HepG2 (cell line): ENCODE results near the gene ZPR1. TPM values are rescaled to one million over a fixed set of nuclear protein-coding genes. Genes with fewer than 3 reads are reported as not detected.

Experiments used
- ARNT2 ChIP-seq: sonication (generic); formaldehyde crosslinking; IDR thresholded peaks from 2 replicates; pipeline ENCODE4 v1.8.0; 2022; ENCODE audit warnings: mild to moderate bottlenecking, low read depth, missing genetic modification reagents, moderate library complexity
- FOXK2 ChIP-seq: fragments of 450-650 bp; IDR thresholded peaks from 2 replicates; pipeline ENCODE4 v1.6.1; 2016
- HCFC1 ChIP-seq: fragments of 150-350 bp; IDR thresholded peaks from 2 replicates; pipeline ENCODE4 v1.6.1; 2014; ENCODE audit warnings: low read depth, low read length
- HIVEP1 ChIP-seq: sonication (generic); formaldehyde crosslinking; IDR thresholded peaks from 2 replicates; pipeline ENCODE4 v1.4.0; 2020; ENCODE audit warnings: mild to moderate bottlenecking, missing genetic modification reagents
- KDM2A ChIP-seq: sonication (generic); formaldehyde crosslinking; IDR thresholded peaks from 2 replicates; pipeline ENCODE4 v1.4.0; 2020; ENCODE audit warnings: low read depth, missing genetic modification reagents, borderline replicate concordance
- KLF13 ChIP-seq: sonication (generic); formaldehyde crosslinking; IDR thresholded peaks from 2 replicates; pipeline ENCODE4 v1.4.0; 2020; ENCODE audit warnings: mild to moderate bottlenecking, missing genetic modification reagents
- MIER3 ChIP-seq: IDR thresholded peaks from 2 replicates; pipeline ENCODE4 v1.6.1; 2016; ENCODE audit warnings: missing compliant biosample characterization, borderline replicate concordance
- MLLT10 ChIP-seq: sonication (generic); formaldehyde crosslinking; IDR thresholded peaks from 2 replicates; pipeline ENCODE4 v1.4.0; 2020; ENCODE audit warnings: missing genetic modification reagents
- NR2F6 ChIP-seq, 2 experiments: IDR thresholded peaks; 2 replicates each; pipeline ENCODE4 v1.6.1; 2016; ENCODE audit warnings: antibody characterized with exemption in 1 of 2, mild to moderate bottlenecking in 1 of 2
- PAF1 ChIP-seq: IDR thresholded peaks from 2 replicates; pipeline ENCODE4 v1.6.1; 2016; ENCODE audit warnings: missing genetic modification reagents, missing compliant biosample characterization
- RFX1 ChIP-seq: fragments of 450-650 bp; IDR thresholded peaks from 2 replicates; pipeline ENCODE4 v1.6.1; 2017
- SIN3B ChIP-seq: fragments of 150-350 bp; IDR thresholded peaks from 2 replicates; pipeline ENCODE4 v1.6.1; 2014; ENCODE audit warnings: low read length
- SPEN ChIP-seq: sonication (generic); formaldehyde crosslinking; IDR thresholded peaks from 2 replicates; pipeline ENCODE4 v1.5.1; 2020; ENCODE audit warnings: low read depth, mild to moderate bottlenecking, missing genetic modification reagents
- YY1 ChIP-seq: IDR thresholded peaks from 2 replicates; pipeline ENCODE4 v1.6.1; 2011; ENCODE audit warnings: low read length, low read depth, moderate library complexity, mild to moderate bottlenecking; ENCODE audit not compliant: insufficient read depth, insufficient replicate concordance
- ZFY ChIP-seq: sonication (generic); formaldehyde crosslinking; IDR thresholded peaks from 2 replicates; pipeline ENCODE4 v1.4.0; 2020; ENCODE audit warnings: missing genetic modification reagents
- ZNF260 ChIP-seq: sonication (generic); formaldehyde crosslinking; IDR thresholded peaks from 2 replicates; pipeline ENCODE4 v1.4.0; 2020; ENCODE audit warnings: missing genetic modification reagents, low read depth, mild to moderate bottlenecking, borderline replicate concordance
- ZNF350 ChIP-seq: sonication (generic); formaldehyde crosslinking; IDR thresholded peaks from 2 replicates; pipeline ENCODE4 v1.4.0; 2020; ENCODE audit warnings: mild to moderate bottlenecking, low read depth, missing genetic modification reagents, borderline replicate concordance
- ZNF616 ChIP-seq: sonication (generic); formaldehyde crosslinking; IDR thresholded peaks from 2 replicates; pipeline ENCODE4 v1.5.0; 2020; ENCODE audit warnings: low read depth, mild to moderate bottlenecking, missing genetic modification reagents
- ZNF749 ChIP-seq: sonication (generic); formaldehyde crosslinking; IDR thresholded peaks from 2 replicates; pipeline ENCODE4 v1.8.0; 2022; ENCODE audit warnings: mild to moderate bottlenecking, missing genetic modification reagents, moderate library complexity, borderline replicate concordance
- ZSCAN9 ChIP-seq: IDR thresholded peaks from 2 replicates; pipeline ENCODE4 v1.6.1; 2016; ENCODE audit warnings: borderline replicate concordance
- polyA plus RNA-seq, 8 experiments: library from polyadenylated mRNA; depleted of rRNA in 3 of 8; stranded (reverse) in 7 of 8; unstranded in 1 of 8; fragments of >200 nt; fragmentation: Illumina TruSeq in 4 of 8; extraction: Trizol in 4 of 8; gene quantifications; 2 replicates each; pipeline versions ENCODE4 v1.2.1 to v1.2.3, GENCODE V29; 2011 to 2016; ENCODE audit warnings: low read depth in 4 of 8, missing spikeins in 1 of 8, mixed read lengths in 1 of 8; ENCODE audit not compliant: insufficient read depth in 1 of 8
- total RNA-seq, 5 experiments: library from RNA; depleted of rRNA; stranded (reverse); fragments of >200 nt; fragmentation: Illumina TruSeq; extraction: Trizol; gene quantifications; 2 replicates each; pipeline ENCODE4 v1.2.3, GENCODE V29; 2016; ENCODE audit warnings: low read depth in 1 of 5
- TF ChIP-seq, protein P1 (sequence below): sonication (generic); formaldehyde crosslinking; IDR thresholded peaks from 2 replicates; pipeline ENCODE4 v1.8.0; 2022; ENCODE audit warnings: missing genetic modification reagents, mild to moderate bottlenecking, borderline replicate concordance
- TF ChIP-seq, protein P2 (sequence below): sonication (generic); formaldehyde crosslinking; IDR thresholded peaks from one replicate; pipeline ENCODE4 v1.5.1; 2020; ENCODE audit warnings: mild to moderate bottlenecking, missing genetic modification reagents; ENCODE audit errors: not compliant biosample characterization

Gene ZPR1
- total and polyA plus RNA-seq, 2 of the 13 experiments (the other 11 are each of a cell fraction or from before 2014, with no cell fraction given), result 40.0 to 79.3 TPM

DNA sequence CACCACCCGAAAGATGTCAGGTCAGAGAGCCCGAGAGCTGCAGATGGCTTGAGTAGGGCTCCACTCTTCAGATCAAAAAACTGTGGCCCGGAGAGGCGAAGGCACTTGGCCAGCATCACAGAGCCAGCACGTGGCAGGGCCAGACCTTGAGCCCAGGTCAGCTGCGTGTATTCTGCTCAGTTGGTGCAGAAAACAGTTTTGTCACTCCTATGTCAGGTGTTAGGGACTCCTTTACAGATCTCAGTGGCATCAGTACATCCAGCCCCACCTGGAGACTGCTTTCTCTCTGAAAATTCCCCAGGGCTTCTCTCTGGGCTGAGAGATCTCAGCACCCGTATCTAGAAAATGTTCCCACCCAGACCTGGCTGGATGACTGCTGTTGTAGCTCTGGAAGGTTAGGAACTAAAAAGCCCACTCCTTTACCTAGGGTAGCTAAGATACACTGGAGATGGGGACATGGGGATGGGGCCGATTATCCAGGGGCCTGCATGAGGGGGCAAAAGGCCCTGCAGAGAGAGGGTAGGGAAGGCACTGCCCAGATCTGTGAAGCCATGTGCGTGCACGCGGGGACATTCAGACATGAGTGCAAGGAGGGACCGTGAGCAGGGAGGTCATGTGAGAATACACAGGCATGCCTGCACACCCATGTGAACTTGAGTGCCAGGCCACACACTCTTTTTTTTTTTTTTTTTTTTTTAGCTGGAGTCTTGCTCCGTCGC is 46.2 kb upstream of the ZPR1 start (continued):
- TF ChIP-seq ZNF616 (CRISPR knock-in tag) (no peak), SIN3B (no peak), ZNF350 (CRISPR knock-in tag) (no peak; the same call in 1 of the 2 replicates), RFX1 (no peak), HIVEP1 (peak; percentile 33; the same call in 1 of the 2 replicates), FOXK2 (no peak), NR2F6 (IDR thresholded peaks at IDR 0.05) (peak; percentile 60), NR2F6 (CRISPR knock-in tag; IDR thresholded peaks at IDR 0.05) (peak; percentile 91), ZNF749 (CRISPR knock-in tag) (no peak), HCFC1 (no peak), ARNT2 (CRISPR knock-in tag) (peak; percentile 50; the same call in 1 of the 2 replicates), SPEN (CRISPR knock-in tag) (no peak; the same call in 1 of the 2 replicates), MLLT10 (CRISPR knock-in tag) (no peak; the same call in 1 of the 2 replicates), KDM2A (peak; percentile 76; the same call in 1 of the 2 replicates), ZFY (CRISPR knock-in tag) (peak; percentile 78), KLF13 (CRISPR knock-in tag) (no peak), PAF1 (peak; percentile 64), YY1 (no peak), ZNF260 (CRISPR knock-in tag) (no peak), MIER3 (CRISPR knock-in tag) (peak; percentile 69; the same call in 1 of the 2 replicates), ZSCAN9 (CRISPR knock-in tag) (0 out of 2 replicates have a peak, but pooled peaks have one; percentile 69)
- TF ChIP-seq, protein P1, sequence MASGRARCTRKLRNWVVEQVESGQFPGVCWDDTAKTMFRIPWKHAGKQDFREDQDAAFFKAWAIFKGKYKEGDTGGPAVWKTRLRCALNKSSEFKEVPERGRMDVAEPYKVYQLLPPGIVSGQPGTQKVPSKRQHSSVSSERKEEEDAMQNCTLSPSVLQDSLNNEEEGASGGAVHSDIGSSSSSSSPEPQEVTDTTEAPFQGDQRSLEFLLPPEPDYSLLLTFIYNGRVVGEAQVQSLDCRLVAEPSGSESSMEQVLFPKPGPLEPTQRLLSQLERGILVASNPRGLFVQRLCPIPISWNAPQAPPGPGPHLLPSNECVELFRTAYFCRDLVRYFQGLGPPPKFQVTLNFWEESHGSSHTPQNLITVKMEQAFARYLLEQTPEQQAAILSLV, result no peak
- TF ChIP-seq, protein P2, sequence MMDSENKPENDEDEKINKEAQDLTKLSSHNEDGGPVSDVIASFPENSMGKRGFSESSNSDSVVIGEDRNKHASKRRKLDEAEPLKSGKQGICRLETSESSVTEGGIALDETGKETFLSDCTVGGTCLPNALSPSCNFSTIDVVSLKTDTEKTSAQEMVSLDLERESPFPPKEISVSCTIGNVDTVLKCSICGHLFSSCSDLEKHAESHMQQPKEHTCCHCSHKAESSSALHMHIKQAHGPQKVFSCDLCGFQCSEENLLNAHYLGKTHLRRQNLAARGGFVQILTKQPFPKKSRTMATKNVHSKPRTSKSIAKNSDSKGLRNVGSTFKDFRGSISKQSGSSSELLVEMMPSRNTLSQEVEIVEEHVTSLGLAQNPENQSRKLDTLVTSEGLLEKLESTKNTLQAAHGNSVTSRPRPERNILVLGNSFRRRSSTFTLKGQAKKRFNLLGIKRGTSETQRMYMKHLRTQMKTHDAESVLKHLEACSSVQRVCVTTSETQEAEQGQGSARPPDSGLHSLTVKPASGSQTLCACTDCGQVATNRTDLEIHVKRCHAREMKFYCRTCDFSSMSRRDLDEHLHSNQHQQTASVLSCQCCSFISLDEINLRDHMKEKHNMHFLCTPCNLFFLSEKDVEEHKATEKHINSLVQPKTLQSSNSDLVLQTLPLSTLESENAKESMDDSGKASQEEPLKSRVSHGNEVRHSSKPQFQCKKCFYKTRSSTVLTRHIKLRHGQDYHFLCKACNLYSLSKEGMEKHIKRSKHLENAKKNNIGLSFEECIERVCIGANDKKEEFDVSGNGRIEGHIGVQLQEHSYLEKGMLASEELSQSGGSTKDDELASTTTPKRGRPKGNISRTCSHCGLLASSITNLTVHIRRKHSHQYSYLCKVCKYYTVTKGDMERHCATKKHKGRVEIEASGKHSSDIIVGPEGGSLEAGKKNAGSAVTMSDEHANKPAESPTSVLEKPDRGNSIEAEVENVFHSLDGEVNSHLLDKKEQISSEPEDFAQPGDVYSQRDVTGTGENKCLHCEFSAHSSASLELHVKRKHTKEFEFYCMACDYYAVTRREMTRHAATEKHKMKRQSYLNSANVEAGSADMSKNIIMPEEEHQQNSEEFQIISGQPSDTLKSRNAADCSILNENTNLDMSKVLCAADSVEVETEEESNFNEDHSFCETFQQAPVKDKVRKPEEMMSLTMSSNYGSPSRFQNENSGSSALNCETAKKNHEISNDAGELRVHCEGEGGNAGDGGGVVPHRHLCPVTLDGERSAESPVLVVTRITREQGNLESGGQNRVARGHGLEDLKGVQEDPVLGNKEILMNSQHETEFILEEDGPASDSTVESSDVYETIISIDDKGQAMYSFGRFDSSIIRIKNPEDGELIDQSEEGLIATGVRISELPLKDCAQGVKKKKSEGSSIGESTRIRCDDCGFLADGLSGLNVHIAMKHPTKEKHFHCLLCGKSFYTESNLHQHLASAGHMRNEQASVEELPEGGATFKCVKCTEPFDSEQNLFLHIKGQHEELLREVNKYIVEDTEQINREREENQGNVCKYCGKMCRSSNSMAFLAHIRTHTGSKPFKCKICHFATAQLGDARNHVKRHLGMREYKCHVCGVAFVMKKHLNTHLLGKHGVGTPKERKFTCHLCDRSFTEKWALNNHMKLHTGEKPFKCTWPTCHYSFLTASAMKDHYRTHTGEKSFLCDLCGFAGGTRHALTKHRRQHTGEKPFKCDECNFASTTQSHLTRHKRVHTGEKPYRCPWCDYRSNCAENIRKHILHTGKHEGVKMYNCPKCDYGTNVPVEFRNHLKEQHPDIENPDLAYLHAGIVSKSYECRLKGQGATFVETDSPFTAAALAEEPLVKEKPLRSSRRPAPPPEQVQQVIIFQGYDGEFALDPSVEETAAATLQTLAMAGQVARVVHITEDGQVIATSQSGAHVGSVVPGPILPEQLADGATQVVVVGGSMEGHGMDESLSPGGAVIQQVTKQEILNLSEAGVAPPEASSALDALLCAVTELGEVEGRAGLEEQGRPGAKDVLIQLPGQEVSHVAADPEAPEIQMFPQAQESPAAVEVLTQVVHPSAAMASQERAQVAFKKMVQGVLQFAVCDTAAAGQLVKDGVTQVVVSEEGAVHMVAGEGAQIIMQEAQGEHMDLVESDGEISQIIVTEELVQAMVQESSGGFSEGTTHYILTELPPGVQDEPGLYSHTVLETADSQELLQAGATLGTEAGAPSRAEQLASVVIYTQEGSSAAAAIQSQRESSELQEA (CRISPR knock-in tag), result no peak
